Stimulated activated CD4-positive, alpha-beta T cell treated with anti-CD3 and anti-CD28 coated beads, Interleukin-12 subunit alpha, Interleukin-12 subunit beta, amount 100 ng/mL, for 4 hours (primary cell): ENCODE measurements around the gene CHKA.
"Not testable (repeated sequence)": the region's sequence is repeated elsewhere in the genome, so short reads cannot be mapped to it uniquely, and the experiment has no call there.

ENCODE experiments used
- DNase-seq: peaks from one replicate; pipeline ENCODE4 v3.0.0-alpha.2; 2020

CHKA gene

GRCh38 chr11:68115285-68115684 is 5.9 kb downstream of the CHKA start:
- no peak for DNase-seq

- no peak for DNase-seq
These were observed 7.2 kb downstream of the CHKA start for GRCh38 chr11:68113986-68114385.

GRCh38 chr11:68107689-68108088 is 13.5 kb downstream of the CHKA start:
- DNase-seq: no peak

GRCh38 chr11:68106165-68106940 is 14.8 kb downstream of the CHKA start:
- no peak for DNase-seq

- DNase-seq: no peak
These were observed 21.4 kb downstream of the CHKA start for GRCh38 chr11:68099474-68100405.

GRCh38 chr11:68099057-68099456 is 22.1 kb downstream of the CHKA start:
- DNase-seq: no peak

- no peak for DNase-seq
These were observed 24.2 kb downstream of the CHKA start for GRCh38 chr11:68096962-68097361.

- no peak for DNase-seq
These were observed 27.6 kb downstream of the CHKA start for GRCh38 chr11:68093565-68093964.

GRCh38 chr11:68092946-68093345 is 28.2 kb downstream of the CHKA start:
- DNase-seq: not testable (repeated sequence)

- DNase-seq: no peak
These were observed 28.8 kb downstream of the CHKA start for GRCh38 chr11:68092411-68092810.

- no peak for DNase-seq
These were observed 30.5 kb downstream of the CHKA start for GRCh38 chr11:68090706-68091105.

GRCh38 chr11:68090287-68090686 is 30.9 kb downstream of the CHKA start:
- DNase-seq: no peak

- no peak for DNase-seq
These were observed 31.5 kb downstream of the CHKA start for GRCh38 chr11:68089679-68090078.

GRCh38 chr11:68083517-68083916 is 37.7 kb downstream of the CHKA start:
- DNase-seq: no peak

GRCh38 chr11:68082481-68082880 is 38.7 kb downstream of the CHKA start:
- DNase-seq: no peak

- no peak for DNase-seq
These were observed 39.5 kb downstream of the CHKA start for GRCh38 chr11:68081691-68082090.

GRCh38 chr11:68080860-68081259 is 40.3 kb downstream of the CHKA start:
- DNase-seq: no peak

- DNase-seq: no peak
These were observed 43.3 kb downstream of the CHKA start for GRCh38 chr11:68077617-68078582.

GRCh38 chr11:68076371-68077042 is 44.7 kb downstream of the CHKA start:
- no peak for DNase-seq

GRCh38 chr11:68074584-68075352 is 46.4 kb downstream of the CHKA start:
- DNase-seq: no peak

GRCh38 chr11:68071281-68072048 is 49.7 kb downstream of the CHKA start:
- DNase-seq: no peak
